H9 (cell line): ENCODE data around the gene BLMH. TPM values are rescaled to one million over a fixed set of nuclear protein-coding genes. Genes with fewer than 3 reads are reported as not detected.

Source experiments
- DNase-seq: peaks from one replicate; pipeline ENCODE4 v3.0.0-alpha.2; 2017
- H2AFZ ChIP-seq: one replicate; pipeline ENCODE4 v1.6.1; 2013; ENCODE audit warnings: mild to moderate bottlenecking, low read length, control low read depth, moderate library complexity
- H2AK5ac ChIP-seq: 2 replicates; pipeline ENCODE4 v1.6.1; 2013; ENCODE audit warnings: low read length, control low read depth, mixed read lengths; ENCODE audit not compliant: insufficient read length
- H2BK120ac ChIP-seq: one replicate; pipeline ENCODE4 v1.6.1; 2013; ENCODE audit warnings: low read depth, mild to moderate bottlenecking, low read length, control low read depth, inconsistent platforms; ENCODE audit not compliant: poor library complexity, severe bottlenecking
- H2BK12ac ChIP-seq: 2 replicates; pipeline ENCODE4 v1.6.1; 2013; ENCODE audit warnings: low read length, control low read depth, mixed read lengths, low read depth; ENCODE audit not compliant: insufficient read length
- H2BK15ac ChIP-seq: 2 replicates; pipeline ENCODE4 v1.6.1; 2013; ENCODE audit warnings: low read depth, low read length, control low read depth
- H2BK20ac ChIP-seq: one replicate; pipeline ENCODE4 v1.6.1; 2013; ENCODE audit warnings: low read depth, mild to moderate bottlenecking, low read length, control low read depth, inconsistent platforms; ENCODE audit not compliant: poor library complexity, severe bottlenecking
- H2BK5ac ChIP-seq: 2 replicates; pipeline ENCODE4 v1.6.1; 2013; ENCODE audit warnings: low read length, control low read depth, mixed read lengths; ENCODE audit not compliant: insufficient read length
- H3K14ac ChIP-seq: 2 replicates; pipeline ENCODE4 v1.6.1; 2013; ENCODE audit warnings: low read length, control low read depth; ENCODE audit not compliant: insufficient read depth
- H3K18ac ChIP-seq: 2 replicates; pipeline ENCODE4 v1.6.1; 2013; ENCODE audit warnings: low read depth, mild to moderate bottlenecking, mixed read lengths, low read length, control low read depth; ENCODE audit not compliant: insufficient read length
- H3K23ac ChIP-seq: 2 replicates; pipeline ENCODE4 v1.6.1; 2013; ENCODE audit warnings: low read length, control low read depth, mixed read lengths, low read depth; ENCODE audit not compliant: insufficient read length
- H3K23me2 ChIP-seq: 2 replicates; pipeline ENCODE4 v1.6.1; 2013; ENCODE audit warnings: low read depth, mild to moderate bottlenecking, mixed read lengths, low read length, control low read depth; ENCODE audit not compliant: insufficient read length, poor library complexity, severe bottlenecking
- H3K27ac ChIP-seq: 2 replicates; pipeline ENCODE4 v1.5.1; 2013; ENCODE audit warnings: low read length, control low read depth, mixed read lengths, low read depth; ENCODE audit not compliant: insufficient read length
- H3K27me3 ChIP-seq: 2 replicates; pipeline ENCODE4 v1.6.1; 2013; ENCODE audit warnings: low read length, control low read depth, inconsistent platforms; ENCODE audit not compliant: insufficient read depth
- H3K4ac ChIP-seq: 2 replicates; pipeline ENCODE4 v1.6.1; 2013; ENCODE audit warnings: low read depth, mild to moderate bottlenecking, control low read depth, inconsistent platforms, low read length, moderate library complexity
- H3K4me1 ChIP-seq: 2 replicates; pipeline ENCODE4 v1.6.1; 2013; ENCODE audit warnings: low read length, control low read depth, inconsistent platforms; ENCODE audit not compliant: insufficient read depth
- H3K4me2 ChIP-seq: 2 replicates; pipeline ENCODE4 v1.6.1; 2013; ENCODE audit warnings: low read length, control low read depth, mixed read lengths; ENCODE audit not compliant: insufficient read length, insufficient read depth
- H3K56ac ChIP-seq: 2 replicates; pipeline ENCODE4 v1.6.1; 2013; ENCODE audit warnings: low read depth, mild to moderate bottlenecking, mixed read lengths, low read length, control low read depth; ENCODE audit not compliant: insufficient read length
- H3K79me1 ChIP-seq: 2 replicates; pipeline ENCODE4 v1.6.1; 2013; ENCODE audit warnings: low read depth, mild to moderate bottlenecking, moderate library complexity, low read length, control low read depth, inconsistent platforms; ENCODE audit not compliant: insufficient read depth, poor library complexity, severe bottlenecking
- H3K79me2 ChIP-seq: 2 replicates; pipeline ENCODE4 v1.6.1; 2013; ENCODE audit warnings: low read length, control low read depth, inconsistent platforms; ENCODE audit not compliant: insufficient read depth
- H3K9ac ChIP-seq: 2 replicates; pipeline ENCODE4 v1.6.1; 2013; ENCODE audit warnings: low read length, control low read depth, mixed read lengths; ENCODE audit not compliant: insufficient read length; ENCODE audit errors: extremely low read depth
- H3K9me3 ChIP-seq: one replicate; pipeline ENCODE4 v1.6.1; 2013; ENCODE audit warnings: low read depth, low read length, inconsistent platforms; ENCODE audit not compliant: control insufficient read depth
- H3T11ph ChIP-seq: one replicate; pipeline ENCODE4 v1.6.1; 2013; ENCODE audit warnings: mild to moderate bottlenecking, low read length, control low read depth, inconsistent platforms
- H4K20me1 ChIP-seq: one replicate; pipeline ENCODE4 v1.6.1; 2013; ENCODE audit not compliant: control insufficient read depth, insufficient read length, insufficient read depth
- H4K5ac ChIP-seq: 2 replicates; pipeline ENCODE4 v1.6.1; 2013; ENCODE audit warnings: low read depth, mild to moderate bottlenecking, mixed read lengths, low read length, control low read depth; ENCODE audit not compliant: insufficient read length
- H4K8ac ChIP-seq: replicated peaks from 2 replicates; pipeline ENCODE4 v1.6.1; 2013; ENCODE audit warnings: low read length, control low read depth, mixed read lengths, low read depth; ENCODE audit not compliant: insufficient read length
- H4K91ac ChIP-seq: 2 replicates; pipeline ENCODE4 v1.6.1; 2013; ENCODE audit warnings: low read depth, mild to moderate bottlenecking, moderate library complexity, mixed read lengths, low read length, control low read depth; ENCODE audit not compliant: insufficient read length
- H3K27ac Mint-ChIP-seq, 3 experiments: 2 replicates in 2 of 3; 3 replicates in 1 of 3; pipeline ENCODE4 v1.8.0; 2020 to 2021; ENCODE audit warnings: mixed read lengths in 3 of 3, mild to moderate bottlenecking in 1 of 3, moderate library complexity in 1 of 3
- H3K27me3 Mint-ChIP-seq: 2 replicates; pipeline ENCODE4 v1.8.0; 2021; ENCODE audit warnings: low read depth, mild to moderate bottlenecking, moderate library complexity, mixed read lengths
- H3K36me3 Mint-ChIP-seq, 3 experiments: 2 replicates in 2 of 3; 3 replicates in 1 of 3; pipeline ENCODE4 v1.8.0; 2020 to 2021; ENCODE audit warnings: low read depth in 3 of 3, mixed read lengths in 3 of 3; ENCODE audit not compliant: insufficient read depth in 1 of 3
- H3K4me1 Mint-ChIP-seq, 2 experiments: 2 replicates each; pipeline ENCODE4 v1.8.0; 2020; ENCODE audit warnings: mixed read lengths in 2 of 2
- H3K4me3 Mint-ChIP-seq, 2 experiments: 2 replicates in 1 of 2; 3 replicates in 1 of 2; pipeline ENCODE4 v1.8.0; 2020 to 2021; ENCODE audit warnings: mild to moderate bottlenecking in 2 of 2, mixed read lengths in 2 of 2, moderate library complexity in 1 of 2
- H3K9me3 Mint-ChIP-seq, 2 experiments: 2 replicates in 1 of 2; 3 replicates in 1 of 2; pipeline ENCODE4 v1.8.0; 2020; ENCODE audit warnings: mild to moderate bottlenecking in 2 of 2, mixed read lengths in 2 of 2, moderate library complexity in 1 of 2
- CTCF ChIP-seq: fragments of 200-600 bp; sonication (generic); conservative IDR thresholded peaks from 3 replicates; pipeline ENCODE4 v1.8.0; 2021; ENCODE audit warnings: antibody characterized with exemption, mild to moderate bottlenecking
- WGBS: extraction: QIAGEN DNeasy Blood & Tissue Kit; methylation state at CpG from one replicate; pipeline ENCODE4 v1.1.7; 2013; ENCODE audit warnings: missing lambda C conversion rate, low lambda C conversion rate, mixed read lengths; ENCODE audit not compliant: insufficient read length; ENCODE audit errors: extremely low coverage; 5-methylcytosine and 5-hydroxymethylcytosine counted together
- total RNA-seq: library from RNA; stranded (reverse); gene quantifications from 2 replicates; pipeline ENCODE4 v1.2.1, GENCODE V29; 2021

The BLMH gene
- total RNA-seq, 1 experiment from 2014 or later: 74.7 TPM

- no peaks in the 10 kb centered on the region for H3K79me1 ChIP-seq
- no peak overlapping the region for H2BK12ac ChIP-seq
- no peak for TF ChIP-seq CTCF
- H3K14ac ChIP-seq: no peak overlapping the region
- H3K23ac ChIP-seq: no peak overlapping the region
- no peak overlapping the region for H3K27ac ChIP-seq
- no peak overlapping the region for H2AFZ ChIP-seq
- no peak overlapping the region for H2BK15ac ChIP-seq
- no peaks in the 10 kb centered on the region for H3K4me1 Mint-ChIP-seq
- no peak overlapping the region for H2AK5ac ChIP-seq
- no peak overlapping the region for H3K4ac ChIP-seq
- no CpG with 5 or more reads among the region's 5 CpGs for WGBS
- H3K56ac ChIP-seq: no peak overlapping the region
- no peak overlapping the region for H4K5ac ChIP-seq
- H4K8ac ChIP-seq: no peak overlapping the region
- H3K9ac ChIP-seq: no peak overlapping the region
- no peaks in the 10 kb centered on the region for H4K20me1 ChIP-seq
- no peak overlapping the region for H3K18ac ChIP-seq
- no peak overlapping the region for H3T11ph ChIP-seq
- DNase-seq: no peak
- no peak overlapping the region for H4K91ac ChIP-seq
- peaks cover 9 to 47% (median 36%) of the 10 kb centered on the region in 3 experiments; a peak in 5 of 7 replicates for H3K36me3 Mint-ChIP-seq
- H3K9me3 Mint-ChIP-seq: no peaks in the 10 kb centered on the region
- no peaks in the 10 kb centered on the region for H3K9me3 ChIP-seq
- H3K27me3 ChIP-seq: no peaks in the 10 kb centered on the region
- no peak overlapping the region for H2BK5ac ChIP-seq
- H3K4me3 Mint-ChIP-seq: no peak overlapping the region
- no peak overlapping the region for H3K4me2 ChIP-seq
- no peaks in the 10 kb centered on the region for H3K23me2 ChIP-seq
- H2BK20ac ChIP-seq: no peak overlapping the region
- H3K4me1 ChIP-seq: no peaks in the 10 kb centered on the region
- H3K79me2 ChIP-seq: no peaks in the 10 kb centered on the region
- H2BK120ac ChIP-seq: no peak overlapping the region
- no peaks in the 10 kb centered on the region for H3K27me3 Mint-ChIP-seq
- H3K27ac Mint-ChIP-seq: no peak overlapping the region
Observed at GRCh38 chr17:30249460-30249859, 42.3 kb downstream of the BLMH start.
